GM21619 (cell line): Measurements from ENCODE around the gene SEC16A.
"Not testable (repeated sequence)": the region's sequence is repeated elsewhere in the genome, so short reads cannot be mapped to it uniquely, and the experiment has no call there.

Source experiments
- ATAC-seq: cut with Tn5 transposase; IDR thresholded peaks from one replicate; pipeline ENCODE4 v1.9.1; 2021; ENCODE audit not compliant: unreplicated experiment

SEC16A gene

GRCh38 chr9:136424750-136425362, 58.0 kb downstream of the SEC16A start:
- ATAC-seq, result no peak

- no peak for ATAC-seq
These were observed 59.3 kb downstream of the SEC16A start for GRCh38 chr9:136423432-136424146.

DNA sequence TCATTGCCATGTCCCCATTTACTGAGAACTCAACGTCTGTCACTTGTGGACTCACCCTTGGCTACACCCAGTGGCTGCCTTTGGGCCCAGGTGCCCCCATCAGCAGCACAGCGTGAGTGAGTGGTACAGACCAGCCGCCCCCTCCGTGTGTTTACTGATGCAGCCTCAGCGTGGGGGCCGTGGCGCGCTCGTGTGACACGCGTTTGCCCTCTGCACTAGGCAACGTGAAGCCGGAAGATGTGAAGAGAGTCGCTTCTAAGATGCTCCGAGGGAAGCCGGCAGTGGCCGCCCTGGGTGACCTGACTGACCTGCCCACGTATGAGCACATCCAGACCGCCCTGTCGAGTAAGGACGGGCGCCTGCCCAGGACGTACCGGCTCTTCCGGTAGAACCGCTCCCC, 60.0 kb downstream of the SEC16A start:
- ATAC-seq, result no peak

DNA sequence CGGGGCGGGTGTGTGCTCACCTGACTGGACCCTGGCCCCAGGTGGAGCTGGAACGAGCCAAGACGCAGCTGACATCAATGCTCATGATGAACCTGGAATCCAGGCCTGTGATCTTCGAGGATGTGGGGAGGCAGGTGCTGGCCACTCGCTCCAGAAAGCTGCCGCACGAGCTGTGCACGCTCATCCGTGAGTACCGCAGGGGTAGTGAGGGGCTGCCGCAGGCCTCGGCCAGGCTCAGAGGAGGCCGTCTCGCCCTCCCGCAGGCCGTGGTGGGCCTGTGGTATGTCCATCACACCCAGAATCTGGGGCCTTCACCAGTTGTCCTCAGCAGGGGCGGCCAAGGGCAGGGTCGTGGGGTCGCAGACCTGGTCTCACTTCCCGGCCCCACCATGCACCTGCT, 61.0 kb downstream of the SEC16A start:
- ATAC-seq, result no peak

DNA sequence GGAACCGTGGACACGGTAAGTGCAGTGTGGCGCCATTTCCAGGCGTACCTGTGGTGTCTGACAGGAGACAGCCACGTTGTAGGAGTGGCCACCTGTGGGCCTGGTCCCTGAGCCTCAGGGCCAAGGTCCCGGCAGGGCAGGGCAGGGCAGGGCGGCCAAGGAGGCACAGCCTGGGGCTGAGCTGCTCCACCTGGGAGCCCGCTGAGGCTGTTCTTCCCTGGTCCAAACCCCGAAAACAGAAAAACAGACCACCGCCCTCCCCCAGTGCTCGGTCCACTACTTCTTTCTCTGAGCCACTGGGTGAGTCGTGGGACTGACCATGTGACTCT, 63.8 kb downstream of the SEC16A start:
- ATAC-seq, result no peak

GRCh38 chr9:136418182-136419091, 64.4 kb downstream of the SEC16A start:
- no peak for ATAC-seq

DNA sequence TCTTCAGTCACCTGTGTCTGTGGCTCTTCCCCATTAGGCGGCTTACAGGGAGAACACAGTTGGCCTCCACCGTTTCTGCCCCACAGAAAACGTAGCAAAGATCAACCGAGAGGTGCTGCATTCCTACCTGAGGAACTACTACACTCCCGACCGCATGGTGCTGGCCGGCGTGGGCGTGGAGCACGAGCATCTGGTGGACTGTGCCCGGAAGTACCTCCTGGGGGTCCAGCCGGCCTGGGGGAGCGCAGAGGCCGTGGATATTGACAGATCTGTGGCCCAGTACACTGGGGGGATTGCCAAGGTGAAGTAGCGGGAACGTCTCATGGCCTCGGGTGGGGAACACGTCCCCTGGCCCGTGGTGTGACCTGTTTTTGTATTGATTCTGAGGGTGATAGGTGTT, 65.9 kb downstream of the SEC16A start:
- ATAC-seq, result no peak

- no peak for ATAC-seq
These were observed 66.4 kb downstream of the SEC16A start for GRCh38 chr9:136416427-136416826.

- no peak for ATAC-seq
These were observed 69.9 kb downstream of the SEC16A start for GRCh38 chr9:136412962-136413361.

DNA sequence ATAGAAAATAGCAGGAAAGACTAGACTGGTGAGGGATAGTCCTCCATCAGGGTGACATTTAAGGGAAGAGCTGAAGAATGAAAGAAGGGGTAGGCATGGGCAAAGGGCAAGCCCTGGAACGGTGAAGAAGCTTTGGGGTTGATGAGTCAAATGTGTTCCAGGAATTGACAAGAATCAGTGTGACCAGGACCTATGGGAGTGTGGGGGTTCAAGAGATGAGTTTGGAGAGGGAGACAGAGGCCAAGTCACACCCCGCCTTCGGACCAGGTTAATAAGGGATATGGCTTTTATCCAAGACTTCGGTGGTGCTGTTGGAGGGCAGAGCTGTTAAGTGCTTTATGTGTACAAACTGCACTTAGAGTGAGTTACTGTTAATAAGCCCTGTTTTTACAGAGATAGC, 71.5 kb downstream of the SEC16A start:
- ATAC-seq, result no peak

GRCh38 chr9:136410500-136411287, 72.1 kb downstream of the SEC16A start, which contains the start of the genes ENTR1 and PMPCA:
Gene ENTR1 (minus strand): TSS chr9:136410614. CDS start chr9:136410397, 217 bp downstream.
Gene PMPCA (plus strand): TSS chr9:136410658. CDS start chr9:136410669, 11 bp downstream.
- ATAC-seq, result peak; percentile 76

- peak; percentile 32 for ATAC-seq
These were observed 73.0 kb downstream of the SEC16A start for GRCh38 chr9:136409557-136410455.

DNA sequence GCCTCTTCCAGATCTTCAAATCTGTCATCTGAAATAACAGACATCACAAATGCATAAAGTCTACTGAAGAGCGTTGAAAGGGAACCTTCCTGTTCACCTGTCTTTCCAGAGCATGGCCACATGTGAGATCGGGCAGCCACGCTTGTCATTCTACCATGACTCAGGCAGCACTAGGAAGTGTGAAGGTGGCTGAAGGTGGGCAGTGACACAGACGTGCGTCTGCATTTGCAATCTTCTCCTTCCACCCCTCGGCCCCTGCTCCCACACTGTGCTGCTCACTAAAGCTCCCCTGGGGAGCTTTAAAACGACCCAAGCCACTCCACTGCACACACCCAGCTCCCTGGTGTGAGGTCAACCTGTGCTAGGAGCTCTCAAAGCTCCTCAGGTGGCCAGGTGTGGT, 74.9 kb downstream of the SEC16A start:
- ATAC-seq, result no peak

DNA sequence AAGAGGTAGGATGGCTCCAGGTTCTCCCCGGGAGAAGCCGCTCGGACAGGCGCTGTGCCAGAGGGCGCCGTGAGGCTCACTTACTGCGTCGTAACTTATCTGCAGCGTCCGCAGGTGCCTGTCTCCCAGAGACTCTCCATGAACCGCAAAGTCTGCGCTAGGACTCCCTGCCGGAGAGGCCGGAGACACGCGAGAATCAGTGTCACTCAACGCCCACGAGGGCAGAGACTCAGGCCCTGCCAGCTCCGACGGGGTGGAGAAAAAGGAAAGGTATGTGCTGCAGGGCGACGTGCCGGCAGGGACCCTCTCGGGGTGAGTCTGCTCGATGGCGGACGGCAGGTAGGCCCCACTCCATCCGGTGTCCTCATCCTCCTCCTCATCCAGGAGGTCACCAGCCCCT, 75.8 kb downstream of the SEC16A start:
- not testable (repeated sequence) for ATAC-seq

- ATAC-seq, result not testable (repeated sequence)
These were observed 76.9 kb downstream of the SEC16A start for GRCh38 chr9:136405904-136406303.

- no peak for ATAC-seq
These were observed 77.4 kb downstream of the SEC16A start for GRCh38 chr9:136405481-136405880.

DNA sequence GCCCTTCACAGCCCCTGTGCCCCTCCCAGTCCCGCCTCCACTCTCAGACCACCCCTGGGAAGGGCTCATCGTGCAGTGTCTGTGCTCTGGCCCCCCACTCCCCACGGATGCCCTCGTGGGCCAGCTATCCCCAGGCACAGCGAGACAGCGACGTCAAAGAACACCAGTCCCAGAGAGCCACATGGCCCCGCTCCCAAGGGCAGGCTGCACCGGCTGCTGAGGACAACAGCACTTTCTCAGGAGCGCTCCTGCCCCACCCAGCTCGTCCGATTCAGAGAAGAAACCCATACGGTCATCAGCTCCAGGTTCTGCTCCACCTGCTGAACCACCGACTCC, 78.1 kb downstream of the SEC16A start:
- ATAC-seq, result no peak

DNA sequence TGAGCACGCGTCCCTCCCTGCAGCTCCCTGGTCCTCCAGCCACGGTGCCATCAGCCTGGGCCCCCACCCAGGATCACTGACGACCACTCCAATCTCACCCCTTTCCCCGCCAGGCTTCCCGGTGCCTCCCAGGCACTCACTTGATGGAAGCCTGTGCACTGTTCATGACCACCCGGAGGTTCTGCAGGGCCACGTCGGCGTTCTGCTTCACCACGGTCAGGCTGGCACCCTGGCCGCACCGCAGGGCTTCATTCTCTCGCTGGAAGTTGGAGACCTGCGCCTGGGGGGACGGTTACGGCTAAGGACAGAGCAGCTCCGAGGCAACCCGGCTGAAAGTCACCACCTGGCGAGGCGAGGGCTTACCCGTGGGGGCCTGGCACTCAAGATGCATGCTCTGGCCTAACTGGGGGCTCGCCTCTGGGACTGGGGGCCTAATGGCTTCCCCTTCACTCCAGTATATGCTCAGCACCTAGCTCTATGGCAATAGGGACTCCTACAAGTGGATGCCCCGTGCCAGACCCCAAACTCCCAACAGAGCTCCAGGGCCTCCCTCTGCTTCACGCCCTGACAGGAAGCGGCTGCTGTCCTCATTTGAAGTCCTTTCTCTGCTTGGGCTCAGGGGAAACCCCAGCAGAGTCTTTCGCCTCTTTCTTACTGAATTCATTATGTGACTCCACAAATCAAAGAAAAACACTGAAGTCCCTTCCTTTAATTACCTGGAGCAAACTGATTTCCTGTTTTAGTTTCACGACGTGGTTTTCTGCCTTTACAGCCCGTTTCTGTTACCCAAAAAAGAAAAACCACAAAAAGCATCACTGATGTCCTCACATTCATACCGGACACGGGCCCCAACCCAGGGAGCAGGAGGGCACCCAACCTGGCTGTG, 78.7 kb downstream of the SEC16A start:
- no peak for ATAC-seq

DNA sequence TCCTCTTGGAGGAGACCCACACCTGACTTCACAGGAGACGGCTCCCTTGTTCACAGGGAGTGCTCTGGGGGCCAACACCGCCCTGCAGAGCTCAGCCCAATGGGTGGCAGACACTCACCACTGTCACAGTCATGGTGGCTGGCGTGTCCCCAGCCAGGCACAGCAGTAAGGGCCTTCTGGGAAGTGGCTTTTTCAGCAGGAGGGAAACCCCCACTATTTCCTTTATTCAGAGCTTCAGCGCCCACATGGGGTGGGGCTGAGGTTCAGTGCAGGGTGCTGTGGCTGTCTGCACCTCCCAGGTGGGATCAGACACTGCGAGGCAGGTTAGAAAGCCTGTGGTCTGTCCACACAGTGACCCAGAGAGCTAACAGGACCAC, 79.3 kb downstream of the SEC16A start:
- ATAC-seq, result peak; percentile 27
